H1 (cell line): Measurements from ENCODE around the gene HIP1. TPM values are rescaled to one million over a fixed set of nuclear protein-coding genes. Genes with fewer than 3 reads are reported as not detected.

Experiments used
- CTCF ChIA-PET: fragments of 300-600 bp; sonication (Branson Sonifier 250); formaldehyde crosslinking; loops from one replicate; lab custom pipeline; 2021; ENCODE audit not compliant: partially characterized antibody; lab: Charles Lee
- POLR2A ChIA-PET: fragments of 300-600 bp; sonication (Branson Sonifier 250); formaldehyde crosslinking; loops from one replicate; lab custom pipeline; 2021; ENCODE audit warnings: inconsistent platforms; ENCODE audit not compliant: partially characterized antibody; lab: Charles Lee
- DNase-seq, 2 experiments: peaks; one replicate each; pipeline versions ENCODE4 v3.0.0 to v3.0.0-alpha.2; 2010 to 2022; ENCODE audit warnings: low spot score in 2 of 2, low read depth in 1 of 2, mixed read lengths in 1 of 2
- FAIRE-seq: peaks from 2 replicates; lab custom pipeline; 2011; peaks lifted over from hg19 to GRCh38; lab: Jason Lieb, UNC
- H2AFZ ChIP-seq: 2 replicates; pipeline ENCODE4 v1.8.1; 2012; ENCODE audit warnings: low read length, inconsistent platforms
- H2AK5ac ChIP-seq: 2 replicates; pipeline ENCODE4 v1.6.1; 2013; ENCODE audit warnings: low read depth, low read length
- H2BK120ac ChIP-seq: replicated peaks from 2 replicates; pipeline ENCODE3; 2013; ENCODE audit warnings: low read depth, low read length, inconsistent platforms
- H2BK12ac ChIP-seq: 2 replicates; pipeline ENCODE4 v1.6.1; 2013; ENCODE audit warnings: low read depth, low read length
- H2BK15ac ChIP-seq: 2 replicates; pipeline ENCODE4 v1.6.1; 2013; ENCODE audit warnings: low read length
- H2BK20ac ChIP-seq: 2 replicates; pipeline ENCODE4 v1.6.1; 2013; ENCODE audit warnings: low read length
- H2BK5ac ChIP-seq: 2 replicates; pipeline ENCODE4 v1.6.1; 2013; ENCODE audit warnings: low read depth, low read length
- H3K14ac ChIP-seq: 2 replicates; pipeline ENCODE4 v1.6.1; 2013; ENCODE audit warnings: inconsistent platforms; ENCODE audit not compliant: insufficient read length
- H3K18ac ChIP-seq: 2 replicates; pipeline ENCODE4 v1.6.1; 2013; ENCODE audit warnings: low read length; ENCODE audit errors: extremely low read depth
- H3K23ac ChIP-seq: 2 replicates; pipeline ENCODE4 v1.6.1; 2013; ENCODE audit warnings: inconsistent platforms; ENCODE audit not compliant: insufficient read length
- H3K23me2 ChIP-seq: 2 replicates; pipeline ENCODE4 v1.6.1; 2013; ENCODE audit warnings: low read depth, low read length
- H3K27ac ChIP-seq: 2 replicates; pipeline ENCODE4 v1.6.1; 2011; ENCODE audit warnings: low read depth, low read length, inconsistent platforms
- H3K27me3 ChIP-seq, 4 experiments: replicated peaks in 1 of 4; 1 replicate in 1 of 4; 2 replicates in 3 of 4; pipeline versions ENCODE4 v1.6.1 to v1.8.1; 2011 to 2013; ENCODE audit warnings: low read length in 3 of 4, mild to moderate bottlenecking in 3 of 4, inconsistent platforms in 2 of 4, mixed read lengths in 2 of 4, moderate library complexity in 1 of 4; ENCODE audit not compliant: control insufficient read depth in 3 of 4, insufficient read depth in 3 of 4; ENCODE audit errors: extremely low read depth in 1 of 4
- H3K36me3 ChIP-seq, 4 experiments: 2 replicates each; pipeline versions ENCODE4 v1.6.1 to v1.8.1; 2011 to 2013; ENCODE audit warnings: mild to moderate bottlenecking in 4 of 4, low read length in 3 of 4, moderate library complexity in 2 of 4, control low read depth in 1 of 4, inconsistent platforms in 1 of 4; ENCODE audit not compliant: insufficient read depth in 4 of 4, control insufficient read depth in 2 of 4
- H3K4ac ChIP-seq: replicated peaks from 2 replicates; pipeline ENCODE3; 2013; ENCODE audit warnings: low read length, low read depth, mixed read lengths, inconsistent platforms; ENCODE audit not compliant: insufficient read length
- H3K4me1 ChIP-seq, 4 experiments: replicated peaks in 1 of 4; 1 replicate in 1 of 4; 2 replicates in 3 of 4; pipeline versions ENCODE4 v1.6.1 to v1.8.1; 2011 to 2013; ENCODE audit warnings: low read length in 3 of 4, inconsistent platforms in 2 of 4, mixed read lengths in 1 of 4; ENCODE audit not compliant: insufficient read depth in 4 of 4, control insufficient read depth in 3 of 4
- H3K4me2 ChIP-seq, 2 experiments: 2 replicates each; pipeline versions ENCODE4 v1.6.1 to v1.8.1; 2011 to 2013; ENCODE audit warnings: low read depth in 2 of 2, low read length in 2 of 2, control low read depth in 1 of 2, inconsistent platforms in 1 of 2, mild to moderate bottlenecking in 1 of 2; ENCODE audit not compliant: insufficient read depth in 1 of 2
- H3K4me3 ChIP-seq, 4 experiments: fragments of 200-600, 300-600 bp in 1 of 4; sonication (generic), shearing (Covaris generic), sonication (Bioruptor Twin) in 1 of 4; 2 replicates each; pipeline versions ENCODE4 v1.5.1 to v1.8.1; 2011 to 2016; ENCODE audit warnings: low read length in 4 of 4, low read depth in 3 of 4, control low read depth in 2 of 4, inconsistent platforms in 2 of 4, mild to moderate bottlenecking in 2 of 4, mixed read lengths in 1 of 4, moderate library complexity in 1 of 4; ENCODE audit not compliant: insufficient read depth in 2 of 4; ENCODE audit errors: extremely low read depth in 1 of 4
- H3K56ac ChIP-seq: replicated peaks from 2 replicates; pipeline ENCODE3; 2013; ENCODE audit warnings: low read depth, mild to moderate bottlenecking, mixed read lengths, low read length, inconsistent platforms; ENCODE audit not compliant: insufficient read length
- H3K79me1 ChIP-seq: 2 replicates; pipeline ENCODE4 v1.6.1; 2013; ENCODE audit warnings: low read depth, low read length, control low read depth
- H3K79me2 ChIP-seq, 2 experiments: 2 replicates each; pipeline versions ENCODE4 v1.6.1 to v1.8.1; 2012 to 2013; ENCODE audit warnings: low read length in 2 of 2, mild to moderate bottlenecking in 2 of 2, inconsistent platforms in 1 of 2; ENCODE audit not compliant: insufficient read depth in 2 of 2, control insufficient read depth in 1 of 2
- H3K9ac ChIP-seq, 4 experiments: replicated peaks in 1 of 4; 1 replicate in 1 of 4; 2 replicates in 3 of 4; pipeline versions ENCODE4 v1.6.1 to v1.8.1; 2011 to 2013; ENCODE audit warnings: low read depth in 3 of 4, low read length in 3 of 4, control low read depth in 2 of 4, mild to moderate bottlenecking in 2 of 4, moderate library complexity in 2 of 4, inconsistent platforms in 1 of 4; ENCODE audit errors: extremely low read depth in 1 of 4
- H3K9me3 ChIP-seq, 2 experiments: 2 replicates each; pipeline versions ENCODE4 v1.6.1 to v1.8.1; 2012 to 2013; ENCODE audit warnings: mild to moderate bottlenecking in 2 of 2, moderate library complexity in 2 of 2, control low read depth in 1 of 2, inconsistent platforms in 1 of 2, low read depth in 1 of 2, low read length in 1 of 2, mixed read lengths in 1 of 2; ENCODE audit not compliant: insufficient read depth in 2 of 2
- H4K20me1 ChIP-seq, 2 experiments: replicated peaks in 1 of 2; 2 replicates each; pipeline versions ENCODE3 to v1.8.1; 2011 to 2013; ENCODE audit warnings: inconsistent platforms in 2 of 2, low read length in 2 of 2, mild to moderate bottlenecking in 1 of 2; ENCODE audit not compliant: insufficient read depth in 2 of 2, control insufficient read depth in 1 of 2
- H4K5ac ChIP-seq: 2 replicates; pipeline ENCODE4 v1.6.1; 2013; ENCODE audit warnings: low read length, low read depth, mixed read lengths, inconsistent platforms; ENCODE audit not compliant: insufficient read length
- H4K8ac ChIP-seq: 2 replicates; pipeline ENCODE4 v1.8.0; 2013; ENCODE audit warnings: mild to moderate bottlenecking, moderate library complexity, low read length, inconsistent platforms; ENCODE audit not compliant: insufficient read depth; ENCODE audit errors: extremely low read depth
- H4K91ac ChIP-seq: replicated peaks from 2 replicates; pipeline ENCODE3; 2013; ENCODE audit warnings: low read length, mixed read lengths, inconsistent platforms; ENCODE audit not compliant: insufficient read length
- BRCA1 ChIP-seq: IDR thresholded peaks from 2 replicates; pipeline ENCODE4 v1.6.1; 2012; ENCODE audit warnings: low read depth, low read length, improper control_type of control experiment
- CBX8 ChIP-seq: fragments of 300-800, 300-1000 bp; sonication (generic); IDR thresholded peaks from 2 replicates; pipeline ENCODE4 v1.7.1; 2016; ENCODE audit warnings: low read depth, low read length, borderline replicate concordance
- EZH2 ChIP-seq: fragments of 200-600 bp; sonication (generic); IDR thresholded peaks from 2 replicates; pipeline ENCODE4 v1.7.1; 2012; ENCODE audit warnings: low read depth, mild to moderate bottlenecking, moderate library complexity, low read length, inconsistent platforms; ENCODE audit not compliant: severe bottlenecking
- RAD21 ChIP-seq, 2 experiments: IDR thresholded peaks in 1 of 2; conservative IDR thresholded peaks in 1 of 2; 2 replicates each; pipeline ENCODE4 v1.6.1; 2011; ENCODE audit warnings: low read depth in 2 of 2, low read length in 2 of 2, improper control_type of control experiment in 1 of 2, inconsistent platforms in 1 of 2, mild to moderate bottlenecking in 1 of 2, moderate library complexity in 1 of 2
- SIN3A ChIP-seq, 2 experiments: IDR thresholded peaks in 1 of 2; conservative IDR thresholded peaks in 1 of 2; 2 replicates each; pipeline ENCODE4 v1.6.1; 2011 to 2012; ENCODE audit warnings: low read length in 2 of 2, improper control_type of control experiment in 1 of 2, low read depth in 1 of 2, mild to moderate bottlenecking in 1 of 2
- USF2 ChIP-seq: IDR thresholded peaks from 2 replicates; pipeline ENCODE4 v1.6.1; 2011; ENCODE audit warnings: low read length, improper control_type of control experiment
- WGBS, 2 experiments: shearing (Covaris generic) in 1 of 2; methylation state at CpG; one replicate each; pipeline versions ENCODE4 v1.1.6 to v1.1.7; 2013 to 2015; ENCODE audit warnings: low lambda C conversion rate in 2 of 2, mixed read lengths in 2 of 2, inconsistent platforms in 1 of 2, low coverage in 1 of 2, missing lambda C conversion rate in 1 of 2; ENCODE audit not compliant: insufficient replicate concordance in 2 of 2, insufficient coverage in 1 of 2, insufficient read length in 1 of 2; ENCODE audit errors: extremely low coverage in 1 of 2, missing lambda C conversion rate in 1 of 2; 5-methylcytosine and 5-hydroxymethylcytosine counted together
- polyA plus RNA-seq, 7 experiments: library from polyadenylated mRNA; depleted of rRNA in 3 of 7; stranded (reverse) in 5 of 7; unstranded in 2 of 7; fragments of >200 nt in 5 of 7; fragments of 200-250 nt in 2 of 7; gene quantifications; 1 replicate in 5 of 7; 2 replicates in 1 of 7; 4 replicates in 1 of 7; pipeline versions ENCODE4 v1.2.1 to v1.2.3, GENCODE V29; 2011 to 2013; ENCODE audit warnings: missing spikeins in 2 of 7, mixed read lengths in 2 of 7
- total RNA-seq: library from RNA; stranded (reverse); fragmentation: NEBNext Ultra II Directional; extraction: Animal tissue kit (Norgen Biotek cat#: 25700); gene quantifications from 2 replicates; pipeline ENCODE4 v1.2.1, GENCODE V29; 2021

The HIP1 gene
- total and polyA plus RNA-seq, 2 of the 8 experiments (the other 6 are each of a cell fraction or from before 2014, with no cell fraction given) = 51.8 to 108 TPM

DNA sequence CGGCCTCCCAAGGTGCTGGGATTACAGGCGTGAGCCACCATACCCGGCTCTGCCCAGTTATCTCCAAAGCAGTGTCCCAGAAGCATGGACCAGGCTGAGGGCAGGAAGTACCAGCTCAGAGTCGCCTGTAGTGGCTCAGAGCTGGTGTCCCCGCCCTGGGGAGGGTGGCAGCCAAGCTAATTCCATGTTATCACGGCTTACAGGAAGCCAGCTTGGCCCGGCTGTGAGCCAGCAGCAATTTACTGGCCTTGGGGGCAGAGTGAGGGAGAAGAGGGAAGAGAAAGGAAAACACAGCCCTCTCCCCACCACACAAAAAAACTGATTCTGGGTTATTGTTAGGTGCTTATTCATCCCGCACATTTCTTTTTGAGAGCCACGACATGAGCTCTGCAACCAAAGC is 88.1 kb downstream of the HIP1 start:
- peak overlapping the region; percentile 6 for H4K91ac ChIP-seq
- H4K20me1 ChIP-seq = peaks cover 0 to 1% of the 10 kb centered on the region in 2 experiments
- no peak overlapping the region for H4K5ac ChIP-seq
- no peaks in the 10 kb centered on the region for H3K79me2 ChIP-seq
- no peak overlapping the region for H3K9ac ChIP-seq
- H3K4ac ChIP-seq = peak overlapping the region; percentile 5
- H3K23me2 ChIP-seq = no peaks in the 10 kb centered on the region
- no peak overlapping the region for H3K18ac ChIP-seq
- H3K9me3 ChIP-seq = no peaks in the 10 kb centered on the region
- no peak overlapping the region for H3K56ac ChIP-seq
- H3K14ac ChIP-seq = no peak overlapping the region
- H3K79me1 ChIP-seq = no peaks in the 10 kb centered on the region
- peaks cover 0 to 13% (median 3%) of the 10 kb centered on the region in 4 experiments; a peak in 4 of 7 replicates for H3K4me1 ChIP-seq
- H2BK20ac ChIP-seq = no peak overlapping the region
- H4K8ac ChIP-seq = no peak overlapping the region
- no peak overlapping the region for H2AK5ac ChIP-seq
- no peak overlapping the region for H3K4me2 ChIP-seq
- H3K23ac ChIP-seq = no peak overlapping the region
- H2AFZ ChIP-seq = no peak overlapping the region
- FAIRE-seq (no peak), DNase-seq (no peak)
- no peak overlapping the region for H2BK15ac ChIP-seq
- POLR2A ChIA-PET = interaction anchor here (6.5 kb wide), 1 partner anchor 14 kb away, joined by 40 read pairs; no protein-coding TSS in a partner anchor
- TF ChIP-seq RAD21 (IDR thresholded peaks at IDR 0.05 in 1 of 2, conservative IDR thresholded peaks at IDR 0.05 in 1 of 2; ENCODE audit: low read depth in 2 of 2, low read length in 2 of 2) (no peak), BRCA1 (no peak), SIN3A (conservative IDR thresholded peaks at IDR 0.05 in 1 of 2, IDR thresholded peaks at IDR 0.05 in 1 of 2; ENCODE audit: low read depth in 1 of 2, low read length in 2 of 2) (no peak), EZH2 (no peak), CBX8 (no peak), USF2 (no peak)
- CTCF ChIA-PET = interaction anchor here (0.8 to 2.0 kb wide), 9 partner anchors 9 to 369 kb away, joined by 3 to 12 read pairs (median 4); no protein-coding TSS in a partner anchor
- no peaks in the 10 kb centered on the region for H3K36me3 ChIP-seq
- no peak overlapping the region for H2BK120ac ChIP-seq
- no peak overlapping the region for H3K4me3 ChIP-seq
- no peak overlapping the region for H3K27ac ChIP-seq
- no peak overlapping the region for H2BK5ac ChIP-seq
- no peaks in the 10 kb centered on the region for H3K27me3 ChIP-seq
- H2BK12ac ChIP-seq = no peak overlapping the region
- 92% methylated on average over 9 of the region's 9 CpGs; no CpG with 5 or more reads in 1 of the 2 experiments for WGBS, 2 experiments
